ENCODE measurements around the gene PIP4K2C. TPM values are rescaled to one million over a fixed set of nuclear protein-coding genes. Genes with fewer than 3 reads are reported as not detected.

The PIP4K2C gene
- 10 to 100 TPM in 3 of 4 donors, 1 to 10 TPM in 1; 2.6 to 29.3 (median 18.8) TPM for total RNA-seq

- Histone ChIP-seq H3K27ac (peak within 1 kb of the TSS; percentile 62 to 77), H3K4me1 (no peaks in the 10 kb centered on the region), H3K27me3 (no peaks in the 10 kb centered on the region), H3K4me3 (peak within 1 kb of the TSS; percentile 64 to 81), H3K9me3 (no peaks in the 10 kb centered on the region), H3K36me3 (no peaks in the 10 kb centered on the region)
- intact Hi-C loops (cut with DNase I; ENCODE audit: low total_unique reads) = no loop called here
- DNase-seq = peak; percentile 72 to 79
- TF ChIP-seq CTCF (IDR thresholded peaks at IDR 0.05) = no peak
- TF ChIP-seq POLR2A (IDR thresholded peaks at IDR 0.05) = peak in 1 of 2 donors; percentile 62
Measured at GRCh38 chr12:57590864-57591781, at the start of gene PIP4K2C. TSS of gene PIP4K2C (plus strand) at chr12:57591192. CDS start at chr12:57591290, 98 bp downstream.

GRCh38 chr12:57541717-57542116 lies 49.3 kb upstream of the PIP4K2C start:
- Histone ChIP-seq H3K27me3 (no peaks in the 10 kb centered on the region), H3K36me3 (no peaks in the 10 kb centered on the region), H3K9me3 (no peaks in the 10 kb centered on the region), H3K4me3 (no peak overlapping the region), H3K4me1 (peaks cover 0 to 11% of the 10 kb centered on the region in 2 donors), H3K27ac (no peak overlapping the region)
- TF ChIP-seq POLR2A (IDR thresholded peaks at IDR 0.05) = no peak
- TF ChIP-seq CTCF (IDR thresholded peaks at IDR 0.05) = no peak
- DNase-seq = no peak
- intact Hi-C loops (cut with DNase I; ENCODE audit: low total_unique reads) = no loop called here

GRCh38 chr12:57543581-57543980 lies 47.4 kb upstream of the PIP4K2C start:
- DNase-seq = no peak
- intact Hi-C loops (cut with DNase I; ENCODE audit: low total_unique reads) = no loop called here
- Histone ChIP-seq H3K36me3 (no peaks in the 10 kb centered on the region), H3K27ac (no peak overlapping the region), H3K27me3 (no peaks in the 10 kb centered on the region), H3K4me3 (no peak overlapping the region), H3K9me3 (no peaks in the 10 kb centered on the region), H3K4me1 (peaks cover 0 to 11% of the 10 kb centered on the region in 2 donors)
- no peak for TF ChIP-seq CTCF (IDR thresholded peaks at IDR 0.05)
- TF ChIP-seq POLR2A (IDR thresholded peaks at IDR 0.05) = no peak

- peak overlapping the region; percentile 82 to 90 for H3K27ac ChIP-seq
- no peaks in the 10 kb centered on the region for H3K27me3 ChIP-seq
- H3K9me3 ChIP-seq = no peaks in the 10 kb centered on the region
- TF ChIP-seq CTCF (IDR thresholded peaks at IDR 0.05) (no peak), POLR2A (IDR thresholded peaks at IDR 0.05) (no peak)
- H3K4me1 ChIP-seq = peaks cover 0 to 11% of the 10 kb centered on the region in 2 donors
- intact Hi-C loops (cut with DNase I; ENCODE audit: low total_unique reads) = no loop called here
- no peak for DNase-seq
- peak overlapping the region; percentile 92 to 100 for H3K4me3 ChIP-seq
- H3K36me3 ChIP-seq = no peaks in the 10 kb centered on the region
Measured at GRCh38 chr12:57545809-57546437, 45.1 kb upstream of the PIP4K2C start.
